ENCODE measurements around the gene ARPC4. TPM values are rescaled to one million over a fixed set of nuclear protein-coding genes. Genes with fewer than 3 reads are reported as not detected.

The ARPC4 gene
- total and polyA plus RNA-seq, 10 of the 15 experiments (the other 5 are each of a cell fraction or from before 2014, with no cell fraction given): 42.0 to 354 (median 268) TPM

GRCh38 chr3:9791127-9791526, 1.8 kb upstream of the ARPC4 start:
- FAIRE-seq (no peak), ATAC-seq (no peak), DNase-seq (ENCODE audit: low read depth, low spot score) (no peak)
- Histone ChIP-seq H4K20me1 (ENCODE audit: control insufficient read depth, insufficient read depth) (no peaks in the 10 kb centered on the region), H3K79me2 (ENCODE audit: control insufficient read depth, insufficient read depth, low read length) (peaks cover 53% of the 10 kb centered on the region), H3K27ac (ENCODE audit: control insufficient read depth, insufficient read depth) (peak overlapping the region; percentile 99), H3K27me3 (replicated peaks in 1 of 2; ENCODE audit: control insufficient read depth in 2 of 2, insufficient read depth in 2 of 2, low read length in 1 of 2) (no peaks in the 10 kb centered on the region), H3K4me2 (ENCODE audit: control insufficient read depth, insufficient read depth) (peak overlapping the region; percentile 78), H3K36me3 (ENCODE audit: control insufficient read depth in 2 of 2, insufficient read depth in 2 of 2, low read length in 1 of 2) (peaks cover 6 to 9% of the 10 kb centered on the region in 2 experiments; a peak in 3 of 4 replicates), H3K4me1 (ENCODE audit: control insufficient read depth, insufficient read depth, low read length) (peaks cover 14% of the 10 kb centered on the region), H2AFZ (ENCODE audit: control insufficient read depth, low read depth, low read length) (no peak overlapping the region), H3K4me3 (peak overlapping the region; percentile 89), H3K9ac (ENCODE audit: control insufficient read depth, insufficient read depth, low read length) (peak overlapping the region; percentile 97), H3K9me3 (replicated peaks; ENCODE audit: control insufficient read depth, insufficient read depth, low read length) (no peaks in the 10 kb centered on the region)
- ChIA-PET POLR2A (interaction anchor here (0.5 to 1.5 kb wide), 5 partner anchors 9 to 429 kb away, joined by 3 to 8 read pairs (median 4); no protein-coding TSS in a partner anchor), RAD21 (ENCODE audit: unreplicated experiment) (no interaction called here), CTCF (interaction anchor here (1.1 to 3.3 kb wide), 4 partner anchors 10 to 142 kb away, joined by 3 to 15 read pairs (median 6); partner anchors contain the start of gene CRELD1), SMC1A (ENCODE audit: uncharacterized antibody, unreplicated experiment) (interaction anchor here (0.7 to 1.8 kb wide), 4 partner anchors 9 to 71 kb away, joined by 3 to 8 read pairs (median 4); partner anchors contain the start of gene OGG1)
- in situ Hi-C loops (cut with MboI): no loop called here
- TF ChIP-seq POLR2A (IDR thresholded peaks at IDR 0.05; ENCODE audit: low read depth, low read length) (0 out of 2 replicates have a peak, but pooled peaks have one; percentile 23), E2F4 (IDR thresholded peaks at IDR 0.05; ENCODE audit: low read depth, low read length) (no peak)
- WGBS (ENCODE audit: insufficient coverage, insufficient replicate concordance, low lambda C conversion rate, missing lambda C conversion rate): over 99% methylated on average over 11 of the region's 11 CpGs
- BruUV-seq (replicated peaks): no TSS peak
- intact Hi-C loops (cut with micrococcal nuclease; ENCODE audit: unreplicated experiment): loop anchor here (5.0 kb wide), 3 partner anchors 59 to 141 kb away; partner anchors contain the start of genes BRPF1 and CRELD1

- H3K79me2 ChIP-seq (ENCODE audit: control insufficient read depth, insufficient read depth, low read length): peaks cover 59% of the 10 kb centered on the region
- POLR2A ChIA-PET: interaction anchor here (0.7 to 2.0 kb wide), 11 partner anchors 10 to 400 kb away, joined by 3 to 20 read pairs (median 7); partner anchors contain the start of genes BRPF1, JAGN1, MTMR14 and OGG1
- in situ Hi-C loops (cut with MboI): no loop called here
- peak overlapping the region; percentile 94 for H2AFZ ChIP-seq (ENCODE audit: control insufficient read depth, low read depth, low read length)
- SMC1A ChIA-PET (ENCODE audit: uncharacterized antibody, unreplicated experiment): interaction anchor here (0.9 to 1.8 kb wide), 5 partner anchors 22 to 1852 kb away, joined by 3 to 11 read pairs (median 5); partner anchors contain the start of genes JAGN1, OGG1 and VGLL4
- H3K4me1 ChIP-seq (ENCODE audit: control insufficient read depth, insufficient read depth, low read length): peaks cover 14% of the 10 kb centered on the region
- BruUV-seq (replicated peaks): TSS peak; percentile 86
- peak overlapping the region; percentile 89 for H3K4me3 ChIP-seq
- no peak for DNase-seq (ENCODE audit: low read depth, low spot score)
- H4K20me1 ChIP-seq (ENCODE audit: control insufficient read depth, insufficient read depth): 0 out of 2 replicates have a peak, but pooled peaks cover under 1% of the 10 kb centered on the region
- intact Hi-C loops (cut with micrococcal nuclease; ENCODE audit: unreplicated experiment): loop anchor here (1.0 to 5.0 kb wide), 4 partner anchors 42 to 140 kb away; partner anchors contain the start of genes BRPF1 and CRELD1
- CTCF ChIA-PET: interaction anchor here (1.0 to 3.3 kb wide), 7 partner anchors 10 to 142 kb away, joined by 3 to 15 read pairs (median 4); partner anchors contain the start of gene CRELD1
- peak overlapping the region; percentile 97 for H3K9ac ChIP-seq (ENCODE audit: control insufficient read depth, insufficient read depth, low read length)
- RAD21 ChIA-PET (ENCODE audit: unreplicated experiment): interaction anchor here (0.8 to 1.3 kb wide), 8 partner anchors 12 to 332 kb away, joined by 3 to 10 read pairs (median 6); partner anchors contain the start of genes BRPF1, CRELD1, FANCD2 and OGG1
- peaks cover 6 to 13% of the 10 kb centered on the region in 2 experiments; a peak in 3 of 4 replicates for H3K36me3 ChIP-seq (ENCODE audit: control insufficient read depth in 2 of 2, insufficient read depth in 2 of 2, low read length in 1 of 2)
- no peaks in the 10 kb centered on the region for H3K9me3 ChIP-seq (replicated peaks; ENCODE audit: control insufficient read depth, insufficient read depth, low read length)
- WGBS (ENCODE audit: insufficient coverage, insufficient replicate concordance, low lambda C conversion rate, missing lambda C conversion rate): 3% methylated on average over 14 of the region's 14 CpGs
- no peaks in the 10 kb centered on the region for H3K27me3 ChIP-seq (replicated peaks in 1 of 2; ENCODE audit: control insufficient read depth in 2 of 2, insufficient read depth in 2 of 2, low read length in 1 of 2)
- no peak for ATAC-seq
- H3K27ac ChIP-seq (ENCODE audit: control insufficient read depth, insufficient read depth): peak overlapping the region; percentile 99
- H3K4me2 ChIP-seq (ENCODE audit: control insufficient read depth, insufficient read depth): peak overlapping the region; percentile 78
- FAIRE-seq: no peak
- TF ChIP-seq ETV6 (conservative IDR thresholded peaks at IDR 0.05 in 1 of 2, IDR thresholded peaks at IDR 0.05 in 1 of 2; ENCODE audit: borderline replicate concordance in 1 of 2, low read depth in 1 of 2): no peak
- TF ChIP-seq SREBF1 (IDR thresholded peaks at IDR 0.05; ENCODE audit: low read length): no peak
- no peak for TF ChIP-seq SMAD5 (IDR thresholded peaks at IDR 0.05; ENCODE audit: low read depth)
- no peak for TF ChIP-seq ZNF384 (IDR thresholded peaks at IDR 0.05; ENCODE audit: borderline replicate concordance, low read depth, low read length)
- TF ChIP-seq MEF2B (IDR thresholded peaks at IDR 0.05; ENCODE audit: partially characterized antibody, poor library complexity, severe bottlenecking): peak; percentile 87
- TF ChIP-seq BHLHE40 (IDR thresholded peaks at IDR 0.05; ENCODE audit: borderline replicate concordance in 1 of 2, low read depth in 2 of 2, low read length in 1 of 2): no peak
- TF ChIP-seq RCOR1 (conservative IDR thresholded peaks at IDR 0.05; ENCODE audit: low read depth, low read length): 0 out of 2 replicates have a peak, but pooled peaks have one; percentile 45
- no peak for TF ChIP-seq ZNF274 (IDR thresholded peaks at IDR 0.05; ENCODE audit: insufficient read depth, insufficient read length)
- TF ChIP-seq CBX5 (IDR thresholded peaks at IDR 0.05; ENCODE audit: low read depth): no peak
- TF ChIP-seq DPF2 (IDR thresholded peaks at IDR 0.05): peak; percentile 57
- 0 out of 2 replicates have a peak, but pooled peaks have one; percentile 7 for TF ChIP-seq FOXM1 (IDR thresholded peaks at IDR 0.05; ENCODE audit: low read depth, low read length)
- peak; percentile 0; the same call in 1 of the 2 replicates for TF ChIP-seq NBN (IDR thresholded peaks at IDR 0.05)
- no peak for TF ChIP-seq ATF7 (IDR thresholded peaks at IDR 0.05; ENCODE audit: low read depth)
Measured at GRCh38 chr3:9791790-9792404, 985 bp upstream of the ARPC4 start.
